GM12878 (cell line): ENCODE results near the gene LRP10. TPM values are rescaled to one million over a fixed set of nuclear protein-coding genes. Genes with fewer than 3 reads are reported as not detected.

ENCODE experiments used
- ATAC-seq: fragments of 200-7000 bp; cut with Tn5 transposase; 3 replicates; pipeline ENCODE4 v1.9.1; 2020; ENCODE audit warnings: mild to moderate bottlenecking, moderate library complexity
- BruUV-seq: library from RNA; stranded (reverse); fragments of 400-500 nt; replicated peaks from 2 replicates; lab custom pipeline; 2021; lab: Mats Ljungman, UMichigan
- CTCF ChIA-PET: fragments of 300-600 bp; sonication (Branson Sonifier 250); formaldehyde crosslinking; extraction: SDS; loops from one replicate; lab custom pipeline; 2021; ENCODE audit warnings: inconsistent platforms; lab: Yijun Ruan, JAX
- POLR2A ChIA-PET: fragments of 350-600 bp; formaldehyde crosslinking; extraction: SDS; loops from one replicate; lab custom pipeline; 2021; ENCODE audit warnings: inconsistent platforms; lab: Charles Lee
- RAD21 ChIA-PET: fragments of 300-600 bp; sonication (Branson Sonifier 250); formaldehyde crosslinking; loops from one replicate; lab custom pipeline; 2023; ENCODE audit warnings: antibody characterized with exemption; ENCODE audit not compliant: unreplicated experiment; lab: Charles Lee
- SMC1A ChIA-PET: fragments of 300-600 bp; sonication (Branson Sonifier 250); formaldehyde crosslinking; loops from one replicate; lab custom pipeline; 2023; ENCODE audit not compliant: unreplicated experiment, uncharacterized antibody; lab: Charles Lee
- DNase-seq: peaks from one replicate; pipeline ENCODE4 v3.0.0-alpha.2; 2011; ENCODE audit warnings: low read depth, low spot score
- FAIRE-seq: peaks from 3 replicates; lab custom pipeline; 2011; peaks lifted over from hg19 to GRCh38; lab: Jason Lieb, UNC
- H2AFZ ChIP-seq: 2 replicates; pipeline ENCODE4 v1.6.0; 2011; ENCODE audit warnings: low read depth, low read length, control low read depth; ENCODE audit not compliant: control insufficient read depth
- H3K27ac ChIP-seq: 2 replicates; pipeline ENCODE4 v1.5.1; 2011; ENCODE audit warnings: control low read depth; ENCODE audit not compliant: control insufficient read depth, insufficient read depth
- H3K27me3 ChIP-seq, 2 experiments: replicated peaks in 1 of 2; 2 replicates each; pipeline versions ENCODE4 v1.6.0 to v1.6.1; 2011; ENCODE audit warnings: low read length in 1 of 2; ENCODE audit not compliant: control insufficient read depth in 2 of 2, insufficient read depth in 2 of 2
- H3K36me3 ChIP-seq, 2 experiments: 2 replicates each; pipeline ENCODE4 v1.5.1; 2011; ENCODE audit warnings: low read length in 1 of 2; ENCODE audit not compliant: control insufficient read depth in 2 of 2, insufficient read depth in 2 of 2
- H3K4me1 ChIP-seq: 2 replicates; pipeline ENCODE4 v1.6.1; 2011; ENCODE audit warnings: mild to moderate bottlenecking, low read length, moderate library complexity, mixed read lengths; ENCODE audit not compliant: control insufficient read depth, insufficient read depth
- H3K4me2 ChIP-seq: 2 replicates; pipeline ENCODE4 v1.6.0; 2011; ENCODE audit warnings: control low read depth; ENCODE audit not compliant: control insufficient read depth, insufficient read depth
- H3K4me3 ChIP-seq: fragments of 200-600 bp; sonication (generic); 2 replicates; pipeline ENCODE4 v1.5.1; 2016
- H3K79me2 ChIP-seq: 2 replicates; pipeline ENCODE4 v1.6.0; 2011; ENCODE audit warnings: low read length; ENCODE audit not compliant: control insufficient read depth, insufficient read depth
- H3K9ac ChIP-seq: 2 replicates; pipeline ENCODE4 v1.8.0; 2011; ENCODE audit warnings: low read length, control low read depth, mixed read lengths; ENCODE audit not compliant: control insufficient read depth, insufficient read depth
- H3K9me3 ChIP-seq: replicated peaks from 3 replicates; pipeline ENCODE4 v1.5.1; 2011; ENCODE audit warnings: mild to moderate bottlenecking, low read length; ENCODE audit not compliant: control insufficient read depth, insufficient read depth
- H4K20me1 ChIP-seq: 2 replicates; pipeline ENCODE4 v1.6.0; 2011; ENCODE audit not compliant: control insufficient read depth, insufficient read depth
- BHLHE40 ChIP-seq, 2 experiments: fragments of 450-650 bp in 1 of 2; IDR thresholded peaks; 2 replicates each; pipeline ENCODE4 v1.6.1; 2011 to 2017; ENCODE audit warnings: low read depth in 2 of 2, borderline replicate concordance in 1 of 2, improper control_type of control experiment in 1 of 2, low read length in 1 of 2, mild to moderate bottlenecking in 1 of 2
- RBBP5 ChIP-seq: fragments of 200-600 bp; sonication (generic); conservative IDR thresholded peaks from 2 replicates; pipeline ENCODE4 v1.6.1; 2016
- ZZZ3 ChIP-seq: IDR thresholded peaks from 2 replicates; pipeline ENCODE4 v1.6.1; 2011; ENCODE audit warnings: low read depth; ENCODE audit not compliant: control insufficient read depth, insufficient read length
- WGBS: methylation state at CpG from one replicate; pipeline ENCODE4 v1.1.6; 2016; ENCODE audit warnings: low lambda C conversion rate; ENCODE audit not compliant: insufficient replicate concordance, insufficient coverage; ENCODE audit errors: missing lambda C conversion rate; 5-methylcytosine and 5-hydroxymethylcytosine counted together
- in situ Hi-C: fragments of 300-500 bp; cut with MboI; formaldehyde crosslinking; loops from 9 replicates; pipeline ENCODE4 v1.14.3; 2018; ENCODE audit warnings: mixed read lengths
- intact Hi-C: fragments of 100-400 bp; cut with micrococcal nuclease; formaldehyde crosslinking; loops from one replicate; pipeline ENCODE4 v1.14.2; 2022; ENCODE audit not compliant: unreplicated experiment
- polyA plus RNA-seq, 11 experiments: library from polyadenylated mRNA; depleted of rRNA in 4 of 11; unstranded in 6 of 11; stranded (reverse) in 5 of 11; fragments of >200 nt; fragmentation: Nextera tagmentation in 4 of 11; fragmentation: Illumina TruSeq in 1 of 11; extraction: Ambion mirVana in 4 of 11; extraction: Trizol in 1 of 11; gene quantifications; 1 replicate in 1 of 11; 2 replicates in 10 of 11; pipeline versions ENCODE4 v1.2.1 to v1.2.3, GENCODE V29; 2011 to 2016; ENCODE audit warnings: inconsistent platforms in 2 of 11, missing spikeins in 2 of 11, low read depth in 1 of 11
- total RNA-seq, 4 experiments: library from RNA; depleted of rRNA in 3 of 4; stranded (reverse); fragments of >200 nt in 3 of 4; fragmentation: Illumina TruSeq in 1 of 4; extraction: Trizol in 1 of 4; gene quantifications; 2 replicates each; pipeline versions ENCODE4 v1.2.1 to v1.2.3, GENCODE V29; 2013 to 2021
- TF ChIP-seq, protein P1 (sequence below): fragments of 450-650 bp; IDR thresholded peaks from 2 replicates; pipeline ENCODE4 v1.6.1; 2018; ENCODE audit warnings: borderline replicate concordance, mild to moderate bottlenecking; ENCODE audit not compliant: partially characterized antibody
- TF ChIP-seq, protein P2 (sequence below): fragments of 450-650 bp; IDR thresholded peaks from 2 replicates; pipeline ENCODE4 v1.6.1; 2016; ENCODE audit warnings: mild to moderate bottlenecking
- TF ChIP-seq, protein P3 (sequence below): fragments of 450-650 bp; IDR thresholded peaks from 2 replicates; pipeline ENCODE4 v1.6.1; 2017; ENCODE audit warnings: mild to moderate bottlenecking, low read depth, inconsistent platforms; ENCODE audit not compliant: poor library complexity, severe bottlenecking

Gene LRP10
- total and polyA plus RNA-seq, 10 of the 15 experiments (the other 5 are each of a cell fraction or from before 2014, with no cell fraction given): 3.0 to 56.9 (median 20.9) TPM

DNA sequence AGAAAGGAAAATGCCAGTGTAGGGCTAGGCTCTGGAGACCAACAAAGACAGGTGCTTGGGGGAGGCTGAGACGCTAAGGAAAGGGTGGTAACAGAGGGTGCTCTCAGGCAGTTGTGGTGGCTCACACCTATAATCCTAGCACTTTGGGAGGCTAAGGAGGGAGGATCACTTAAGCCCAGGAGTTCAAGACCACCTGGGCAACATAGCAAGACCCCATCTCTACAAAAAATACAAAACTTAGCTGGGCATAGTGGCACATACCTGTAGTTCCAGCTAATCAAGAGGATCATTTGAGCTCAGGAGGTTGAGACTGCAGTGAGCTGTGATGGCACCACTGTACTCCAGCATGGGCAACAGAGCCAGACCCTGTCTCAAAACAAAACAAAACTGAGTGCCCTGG, 23.9 kb downstream of the LRP10 start:
- POLR2A ChIA-PET: interaction anchor here (0.9 to 1.2 kb wide), 2 partner anchors 23 kb away, joined by 3 read pairs; no protein-coding TSS in a partner anchor
- RAD21 ChIA-PET: interaction anchor here (0.8 to 3.4 kb wide), 2 partner anchors 23 to 237 kb away, joined by 3 to 11 read pairs; partner anchors contain the start of gene LRP10
- H3K4me1 ChIP-seq: peaks cover 3% of the 10 kb centered on the region

More for the DNA sequence above, 23.9 kb downstream of the LRP10 start:
- no peak overlapping the region for H3K9ac ChIP-seq
- 100% methylated on average over 1 of the region's 1 CpG for WGBS
- ATAC-seq: no peak
- H3K27me3 ChIP-seq: no peaks in the 10 kb centered on the region
- peaks cover 0 to 5% of the 10 kb centered on the region in 2 experiments; a peak in 2 of 4 replicates for H3K36me3 ChIP-seq
- CTCF ChIA-PET: interaction anchor here (0.5 to 4.8 kb wide), 8 partner anchors 10 to 325 kb away, joined by 3 to 58 read pairs (median 5); partner anchors contain the start of gene LRP10
- no peaks in the 10 kb centered on the region; the same call in 1 of the 2 replicates for H4K20me1 ChIP-seq
- no peaks in the 10 kb centered on the region for H3K79me2 ChIP-seq
- TF ChIP-seq ZZZ3 (no peak), RBBP5 (no peak), BHLHE40 (IDR thresholded peaks at IDR 0.05; ENCODE audit: borderline replicate concordance in 1 of 2, low read depth in 2 of 2, low read length in 1 of 2) (no peak)
- TF ChIP-seq, protein P1, sequence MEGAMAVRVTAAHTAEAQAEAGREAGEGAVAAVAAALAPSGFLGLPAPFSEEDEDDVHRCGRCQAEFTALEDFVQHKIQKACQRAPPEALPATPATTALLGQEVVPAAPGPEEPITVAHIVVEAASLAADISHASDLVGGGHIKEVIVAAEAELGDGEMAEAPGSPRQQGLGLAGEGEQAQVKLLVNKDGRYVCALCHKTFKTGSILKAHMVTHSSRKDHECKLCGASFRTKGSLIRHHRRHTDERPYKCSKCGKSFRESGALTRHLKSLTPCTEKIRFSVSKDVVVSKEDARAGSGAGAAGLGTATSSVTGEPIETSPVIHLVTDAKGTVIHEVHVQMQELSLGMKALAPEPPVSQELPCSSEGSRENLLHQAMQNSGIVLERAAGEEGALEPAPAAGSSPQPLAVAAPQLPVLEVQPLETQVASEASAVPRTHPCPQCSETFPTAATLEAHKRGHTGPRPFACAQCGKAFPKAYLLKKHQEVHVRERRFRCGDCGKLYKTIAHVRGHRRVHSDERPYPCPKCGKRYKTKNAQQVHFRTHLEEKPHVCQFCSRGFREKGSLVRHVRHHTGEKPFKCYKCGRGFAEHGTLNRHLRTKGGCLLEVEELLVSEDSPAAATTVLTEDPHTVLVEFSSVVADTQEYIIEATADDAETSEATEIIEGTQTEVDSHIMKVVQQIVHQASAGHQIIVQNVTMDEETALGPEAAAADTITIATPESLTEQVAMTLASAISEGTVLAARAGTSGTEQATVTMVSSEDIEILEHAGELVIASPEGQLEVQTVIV: no peak
- TF ChIP-seq, protein P2, sequence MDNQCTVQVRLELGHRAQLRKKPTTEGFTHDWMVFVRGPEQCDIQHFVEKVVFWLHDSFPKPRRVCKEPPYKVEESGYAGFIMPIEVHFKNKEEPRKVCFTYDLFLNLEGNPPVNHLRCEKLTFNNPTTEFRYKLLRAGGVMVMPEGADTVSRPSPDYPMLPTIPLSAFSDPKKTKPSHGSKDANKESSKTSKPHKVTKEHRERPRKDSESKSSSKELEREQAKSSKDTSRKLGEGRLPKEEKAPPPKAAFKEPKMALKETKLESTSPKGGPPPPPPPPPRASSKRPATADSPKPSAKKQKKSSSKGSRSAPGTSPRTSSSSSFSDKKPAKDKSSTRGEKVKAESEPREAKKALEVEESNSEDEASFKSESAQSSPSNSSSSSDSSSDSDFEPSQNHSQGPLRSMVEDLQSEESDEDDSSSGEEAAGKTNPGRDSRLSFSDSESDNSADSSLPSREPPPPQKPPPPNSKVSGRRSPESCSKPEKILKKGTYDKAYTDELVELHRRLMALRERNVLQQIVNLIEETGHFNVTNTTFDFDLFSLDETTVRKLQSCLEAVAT: no peak
- TF ChIP-seq, protein P3, sequence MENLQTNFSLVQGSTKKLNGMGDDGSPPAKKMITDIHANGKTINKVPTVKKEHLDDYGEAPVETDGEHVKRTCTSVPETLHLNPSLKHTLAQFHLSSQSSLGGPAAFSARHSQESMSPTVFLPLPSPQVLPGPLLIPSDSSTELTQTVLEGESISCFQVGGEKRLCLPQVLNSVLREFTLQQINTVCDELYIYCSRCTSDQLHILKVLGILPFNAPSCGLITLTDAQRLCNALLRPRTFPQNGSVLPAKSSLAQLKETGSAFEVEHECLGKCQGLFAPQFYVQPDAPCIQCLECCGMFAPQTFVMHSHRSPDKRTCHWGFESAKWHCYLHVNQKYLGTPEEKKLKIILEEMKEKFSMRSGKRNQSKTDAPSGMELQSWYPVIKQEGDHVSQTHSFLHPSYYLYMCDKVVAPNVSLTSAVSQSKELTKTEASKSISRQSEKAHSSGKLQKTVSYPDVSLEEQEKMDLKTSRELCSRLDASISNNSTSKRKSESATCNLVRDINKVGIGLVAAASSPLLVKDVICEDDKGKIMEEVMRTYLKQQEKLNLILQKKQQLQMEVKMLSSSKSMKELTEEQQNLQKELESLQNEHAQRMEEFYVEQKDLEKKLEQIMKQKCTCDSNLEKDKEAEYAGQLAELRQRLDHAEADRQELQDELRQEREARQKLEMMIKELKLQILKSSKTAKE: no peak
- TF ChIP-seq, all 136 proteins: peak for 0
- H3K4me3 ChIP-seq: no peak overlapping the region
- DNase-seq (no peak), FAIRE-seq (no peak)
- H3K27ac ChIP-seq: no peak overlapping the region
- intact Hi-C loops: no loop called here
- H3K9me3 ChIP-seq: no peaks in the 10 kb centered on the region
- in situ Hi-C loops: loop anchor here (5.0 kb wide), 1 partner anchor 323 kb away; no protein-coding TSS in a partner anchor
- H2AFZ ChIP-seq: no peak overlapping the region
- no peak overlapping the region for H3K4me2 ChIP-seq
- BruUV-seq: no TSS peak
- SMC1A ChIA-PET: interaction anchor here (0.7 to 2.6 kb wide), 6 partner anchors 9 to 236 kb away, joined by 3 to 17 read pairs (median 4); partner anchors contain the start of gene REM2
